ENCODE data around the gene CXADR. TPM values are rescaled to one million over a fixed set of nuclear protein-coding genes. Genes with fewer than 3 reads are reported as not detected.

Gene CXADR
- total RNA-seq, 2 experiments from 2014 or later, result 6.3 to 6.6 TPM

GRCh38 chr21:17491716-17492414 lies 21.0 kb upstream of the CXADR start:
- H3K4me1 ChIP-seq (ENCODE audit: insufficient read depth, low read length, poor library complexity, severe bottlenecking), result no peaks in the 10 kb centered on the region
- H3K4me3 ChIP-seq (ENCODE audit: low read depth, low read length, poor library complexity, severe bottlenecking), result no peak overlapping the region
- H3K4me2 ChIP-seq (ENCODE audit: low read length), result no peak overlapping the region
- H3K27ac ChIP-seq (ENCODE audit: low read depth, low read length, poor library complexity, severe bottlenecking), result no peak overlapping the region
- ChIA-PET CTCF (ENCODE audit: unreplicated experiment) (no interaction called here), POLR2A (interaction anchor here (0.7 kb wide), 1 partner anchor 102 kb away, joined by 3 read pairs; no protein-coding TSS in a partner anchor)
- intact Hi-C loops (cut with micrococcal nuclease; ENCODE audit: unreplicated experiment), result no loop called here
- no peak for DNase-seq (ENCODE audit: low spot score)
- no peaks in the 10 kb centered on the region for H4K20me1 ChIP-seq (ENCODE audit: insufficient read depth, low read length)
- H3K9me2 ChIP-seq (ENCODE audit: insufficient read depth, low read length), result no peaks in the 10 kb centered on the region
- peak overlapping the region; percentile 63 for H2AFZ ChIP-seq (ENCODE audit: low read length)
- no peak for TF ChIP-seq EZH2phosphoT487 (IDR thresholded peaks at IDR 0.05; ENCODE audit: borderline replicate concordance, low read depth, low read length)
- TF ChIP-seq CTCF (conservative IDR thresholded peaks at IDR 0.05; ENCODE audit: low read length), result no peak
- BruUV-seq (replicated peaks), result no TSS peak
- H3K79me2 ChIP-seq (ENCODE audit: insufficient read depth, low read depth, low read length), result no peaks in the 10 kb centered on the region
- no peaks in the 10 kb centered on the region for H3K36me3 ChIP-seq (ENCODE audit: insufficient read depth, low read length)
- no peaks in the 10 kb centered on the region for H3K9me3 ChIP-seq (ENCODE audit: low read length)

GRCh38 chr21:17492415-17493168 lies 20.3 kb upstream of the CXADR start:
- no peak for DNase-seq (ENCODE audit: low spot score)
- H4K20me1 ChIP-seq (ENCODE audit: insufficient read depth, low read length), result no peaks in the 10 kb centered on the region
- BruUV-seq (replicated peaks), result no TSS peak
- peak overlapping the region; percentile 63; the same call in 1 of the 2 replicates for H2AFZ ChIP-seq (ENCODE audit: low read length)
- no peaks in the 10 kb centered on the region for H3K9me2 ChIP-seq (ENCODE audit: insufficient read depth, low read length)
- H3K4me2 ChIP-seq (ENCODE audit: low read length), result no peak overlapping the region
- intact Hi-C loops (cut with micrococcal nuclease; ENCODE audit: unreplicated experiment), result no loop called here
- ChIA-PET CTCF (ENCODE audit: unreplicated experiment) (no interaction called here), POLR2A (interaction anchor here (0.7 kb wide), 1 partner anchor 103 kb away, joined by 3 read pairs; no protein-coding TSS in a partner anchor)
- no peak overlapping the region for H3K4me3 ChIP-seq (ENCODE audit: low read depth, low read length, poor library complexity, severe bottlenecking)
- no peak overlapping the region for H3K27ac ChIP-seq (ENCODE audit: low read depth, low read length, poor library complexity, severe bottlenecking)
- H3K9me3 ChIP-seq (ENCODE audit: low read length), result no peaks in the 10 kb centered on the region
- no peaks in the 10 kb centered on the region for H3K79me2 ChIP-seq (ENCODE audit: insufficient read depth, low read depth, low read length)
- H3K36me3 ChIP-seq (ENCODE audit: insufficient read depth, low read length), result no peaks in the 10 kb centered on the region
- no peaks in the 10 kb centered on the region for H3K4me1 ChIP-seq (ENCODE audit: insufficient read depth, low read length, poor library complexity, severe bottlenecking)
- TF ChIP-seq EZH2phosphoT487 (IDR thresholded peaks at IDR 0.05; ENCODE audit: borderline replicate concordance, low read depth, low read length) (no peak), CTCF (conservative IDR thresholded peaks at IDR 0.05; ENCODE audit: low read length) (no peak)

All from OCI-LY7 (cell line).